Measurements from ENCODE around the gene FAM120C.

The FAM120C gene

GRCh38 chrX:54030329-54030728 lies 152.7 kb downstream of the FAM120C start:
- peak; percentile 52 for DNase-seq

- peak; percentile 52 for DNase-seq
Observed at GRCh38 chrX:54029529-54030143, 153.4 kb downstream of the FAM120C start.

GRCh38 chrX:54024350-54024749 lies 158.7 kb downstream of the FAM120C start:
- DNase-seq, result no peak
